ENCODE results near the gene KCNIP4. TPM values are rescaled to one million over a fixed set of nuclear protein-coding genes. Genes with fewer than 3 reads are reported as not detected.

KCNIP4 gene
- total RNA-seq, 1 experiment from 2014 or later: not detected

- H3K36me3 ChIP-seq (ENCODE audit: low read depth): no peaks in the 10 kb centered on the region
- CTCF ChIA-PET: no interaction called here
- no peak overlapping the region for H3K27ac ChIP-seq
Observed at GRCh38 chr4:20838476-20838875, 1110.1 kb downstream of the KCNIP4 start.

GRCh38 chr4:20832826-20833225, 1115.7 kb downstream of the KCNIP4 start:
- ChIA-PET POLR2A (ENCODE audit: unreplicated experiment) (no interaction called here), CTCF (no interaction called here)
- H3K9me2 ChIP-seq (ENCODE audit: insufficient read depth): no peaks in the 10 kb centered on the region
- H2AFZ ChIP-seq: no peak overlapping the region
- no peaks in the 10 kb centered on the region for H3K9me3 ChIP-seq (ENCODE audit: insufficient read depth, low read depth)
- H3K27me3 ChIP-seq (ENCODE audit: insufficient read depth, low read depth): no peaks in the 10 kb centered on the region
- H3K4me2 ChIP-seq: no peak overlapping the region
- no peak overlapping the region for H3K27ac ChIP-seq
- intact Hi-C loops (cut with micrococcal nuclease; ENCODE audit: unreplicated experiment): no loop called here
- H3F3A ChIP-seq (ENCODE audit: insufficient read depth, low read depth): no peaks in the 10 kb centered on the region
- H3K4me3 ChIP-seq: no peak overlapping the region
- TF ChIP-seq EZH2 (IDR thresholded peaks at IDR 0.05; ENCODE audit: low read depth) (no peak), CTCF (conservative IDR thresholded peaks at IDR 0.05) (no peak)
- no peaks in the 10 kb centered on the region for H3K4me1 ChIP-seq (replicated peaks; ENCODE audit: insufficient read depth)
- BruUV-seq (replicated peaks): no TSS peak
- H4K20me1 ChIP-seq (ENCODE audit: insufficient read depth): no peaks in the 10 kb centered on the region
- no peaks in the 10 kb centered on the region for H3K79me2 ChIP-seq (ENCODE audit: low read depth)
- DNase-seq: no peak
- no peaks in the 10 kb centered on the region for H3K36me3 ChIP-seq (ENCODE audit: low read depth)

More at GRCh38 chr4:20838476-20838875, 1110.1 kb downstream of the KCNIP4 start:
- Histone ChIP-seq H3K9me2 (ENCODE audit: insufficient read depth) (no peaks in the 10 kb centered on the region), H3K4me1 (replicated peaks; ENCODE audit: insufficient read depth) (no peaks in the 10 kb centered on the region), H2AFZ (no peak overlapping the region), H3K27me3 (ENCODE audit: insufficient read depth, low read depth) (no peaks in the 10 kb centered on the region), H3K9me3 (ENCODE audit: insufficient read depth, low read depth) (no peaks in the 10 kb centered on the region), H4K20me1 (ENCODE audit: insufficient read depth) (no peaks in the 10 kb centered on the region), H3K4me2 (no peak overlapping the region), H3K79me2 (ENCODE audit: low read depth) (no peaks in the 10 kb centered on the region), H3F3A (ENCODE audit: insufficient read depth, low read depth) (no peaks in the 10 kb centered on the region), H3K4me3 (no peak overlapping the region)
- no peak for DNase-seq
- POLR2A ChIA-PET (ENCODE audit: unreplicated experiment): no interaction called here
- TF ChIP-seq CTCF (conservative IDR thresholded peaks at IDR 0.05) (no peak), EZH2 (IDR thresholded peaks at IDR 0.05; ENCODE audit: low read depth) (no peak)
- intact Hi-C loops (cut with micrococcal nuclease; ENCODE audit: unreplicated experiment): no loop called here
- BruUV-seq (replicated peaks): no TSS peak

GRCh38 chr4:20831746-20832145, 1116.8 kb downstream of the KCNIP4 start:
- H3K27me3 ChIP-seq (ENCODE audit: insufficient read depth, low read depth): no peaks in the 10 kb centered on the region
- no peaks in the 10 kb centered on the region for H3K9me2 ChIP-seq (ENCODE audit: insufficient read depth)
- no peak overlapping the region for H3K4me3 ChIP-seq
- no peaks in the 10 kb centered on the region for H3F3A ChIP-seq (ENCODE audit: insufficient read depth, low read depth)
- intact Hi-C loops (cut with micrococcal nuclease; ENCODE audit: unreplicated experiment): no loop called here
- no peak overlapping the region for H2AFZ ChIP-seq
- ChIA-PET POLR2A (ENCODE audit: unreplicated experiment) (interaction anchor here (0.7 kb wide), 1 partner anchor 95 kb away, joined by 3 read pairs; no protein-coding TSS in a partner anchor), CTCF (no interaction called here)
- no peak for TF ChIP-seq EZH2 (IDR thresholded peaks at IDR 0.05; ENCODE audit: low read depth)
- no peak for TF ChIP-seq CTCF (conservative IDR thresholded peaks at IDR 0.05)
- DNase-seq: no peak
- H3K4me2 ChIP-seq: no peak overlapping the region
- no peaks in the 10 kb centered on the region for H3K36me3 ChIP-seq (ENCODE audit: low read depth)
- no peaks in the 10 kb centered on the region for H3K79me2 ChIP-seq (ENCODE audit: low read depth)
- no peak overlapping the region for H3K27ac ChIP-seq
- no peaks in the 10 kb centered on the region for H3K9me3 ChIP-seq (ENCODE audit: insufficient read depth, low read depth)
- no peaks in the 10 kb centered on the region for H3K4me1 ChIP-seq (replicated peaks; ENCODE audit: insufficient read depth)
- H4K20me1 ChIP-seq (ENCODE audit: insufficient read depth): no peaks in the 10 kb centered on the region
- BruUV-seq (replicated peaks): no TSS peak
